NCI-H510A (cell line): ENCODE data around the gene CKS1B.
"Not testable (repeated sequence)": the region's sequence is repeated elsewhere in the genome, so short reads cannot be mapped to it uniquely, and the experiment has no call there.

ENCODE experiments used
- DNase-seq: peaks from one replicate; lab custom pipeline; 2025; lab: John Stamatoyannopoulos, UW

The CKS1B gene

GRCh38 chr1:154987326-154987725 is 12.8 kb downstream of the CKS1B start:
- no peak for DNase-seq

GRCh38 chr1:154988058-154988954 is 13.8 kb downstream of the CKS1B start:
- DNase-seq, result no peak

- DNase-seq, result no peak
Observed at GRCh38 chr1:154989195-154989860, 14.8 kb downstream of the CKS1B start.

GRCh38 chr1:154990276-154990675 is 15.8 kb downstream of the CKS1B start:
- DNase-seq, result no peak

- DNase-seq, result peak; percentile 44
Observed at GRCh38 chr1:154992721-154993571, 18.5 kb downstream of the CKS1B start.

- DNase-seq, result no peak
Observed at GRCh38 chr1:154993572-154994268, 19.2 kb downstream of the CKS1B start, which contains the start of gene LENEP. LENEP (plus strand) TSS chr1:154993586; CDS start chr1:154993608, 22 bp downstream.

GRCh38 chr1:154994269-154994587 is 19.7 kb downstream of the CKS1B start:
- DNase-seq, result no peak

GRCh38 chr1:154994591-154994990 is 20.1 kb downstream of the CKS1B start:
- no peak for DNase-seq

- DNase-seq, result not testable (repeated sequence)
Observed at GRCh38 chr1:154995301-154995983, 21.0 kb downstream of the CKS1B start.

- DNase-seq, result no peak
Observed at GRCh38 chr1:154996966-154997701, 22.7 kb downstream of the CKS1B start.

- DNase-seq, result no peak
Observed at GRCh38 chr1:154998201-154998780, 23.8 kb downstream of the CKS1B start.

- no peak for DNase-seq
Observed at GRCh38 chr1:154998818-154999570, 24.5 kb downstream of the CKS1B start.

- no peak for DNase-seq
Observed at GRCh38 chr1:154999571-155000410, 25.3 kb downstream of the CKS1B start.

- no peak for DNase-seq
Observed at GRCh38 chr1:155000411-155000725, 25.9 kb downstream of the CKS1B start.

- peak; percentile 95 for DNase-seq
Observed at GRCh38 chr1:155000726-155001424, 26.4 kb downstream of the CKS1B start.

GRCh38 chr1:155001425-155001674 is 26.9 kb downstream of the CKS1B start:
- no peak for DNase-seq

GRCh38 chr1:155001675-155002463 is 27.4 kb downstream of the CKS1B start:
- peak; percentile 99 for DNase-seq
